Stimulated activated CD8-positive, alpha-beta memory T cell treated with anti-CD3 and anti-CD28 coated beads, Interleukin-7, amount 100 ng/mL, for 24 hours (primary cell): ENCODE measurements around the gene SYT17.

ENCODE experiments used
- DNase-seq: peaks from one replicate; pipeline ENCODE4 v3.0.0-alpha.2; 2020; ENCODE audit warnings: low read depth

SYT17 gene, protein sequence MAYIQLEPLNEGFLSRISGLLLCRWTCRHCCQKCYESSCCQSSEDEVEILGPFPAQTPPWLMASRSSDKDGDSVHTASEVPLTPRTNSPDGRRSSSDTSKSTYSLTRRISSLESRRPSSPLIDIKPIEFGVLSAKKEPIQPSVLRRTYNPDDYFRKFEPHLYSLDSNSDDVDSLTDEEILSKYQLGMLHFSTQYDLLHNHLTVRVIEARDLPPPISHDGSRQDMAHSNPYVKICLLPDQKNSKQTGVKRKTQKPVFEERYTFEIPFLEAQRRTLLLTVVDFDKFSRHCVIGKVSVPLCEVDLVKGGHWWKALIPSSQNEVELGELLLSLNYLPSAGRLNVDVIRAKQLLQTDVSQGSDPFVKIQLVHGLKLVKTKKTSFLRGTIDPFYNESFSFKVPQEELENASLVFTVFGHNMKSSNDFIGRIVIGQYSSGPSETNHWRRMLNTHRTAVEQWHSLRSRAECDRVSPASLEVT

DNA sequence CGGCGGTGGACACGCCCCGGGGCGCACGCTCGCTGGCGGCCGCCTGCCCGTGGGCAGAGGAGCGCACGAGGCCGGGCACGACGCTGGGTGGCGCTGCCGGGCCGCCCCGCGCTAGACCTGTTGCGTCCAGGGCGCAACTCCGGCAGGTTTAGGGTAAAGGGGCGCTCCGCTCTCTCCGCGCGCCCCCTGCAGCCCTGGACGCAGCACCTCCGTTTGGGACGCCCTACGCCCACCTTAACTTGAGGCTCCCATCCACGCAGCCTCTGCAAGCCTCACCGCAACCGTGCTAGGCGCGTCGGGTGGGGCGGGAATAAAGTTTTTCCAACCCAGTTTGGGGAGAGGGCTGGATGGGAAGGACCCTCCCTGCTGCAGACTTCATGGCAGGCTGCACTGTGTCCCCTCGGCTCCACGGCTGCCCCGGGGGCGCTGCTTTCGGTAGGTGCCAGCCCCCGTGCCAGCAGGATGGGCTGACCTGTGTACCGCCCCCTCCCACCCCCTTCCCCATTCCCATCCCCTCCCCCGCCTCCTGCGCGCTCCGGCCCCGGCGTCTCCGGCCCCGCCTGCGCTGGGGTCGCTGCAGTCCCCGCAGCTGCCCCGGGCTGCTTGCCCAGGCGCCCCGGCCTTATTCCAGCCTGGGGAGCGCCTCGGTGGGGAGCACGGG is at the start of gene SYT17:
TSS of gene SYT17 (plus strand) at position 531 of the 661 bp plus-strand sequence. CDS start 407 bp downstream, outside the sequence.
- peak; percentile 3 for DNase-seq

DNA sequence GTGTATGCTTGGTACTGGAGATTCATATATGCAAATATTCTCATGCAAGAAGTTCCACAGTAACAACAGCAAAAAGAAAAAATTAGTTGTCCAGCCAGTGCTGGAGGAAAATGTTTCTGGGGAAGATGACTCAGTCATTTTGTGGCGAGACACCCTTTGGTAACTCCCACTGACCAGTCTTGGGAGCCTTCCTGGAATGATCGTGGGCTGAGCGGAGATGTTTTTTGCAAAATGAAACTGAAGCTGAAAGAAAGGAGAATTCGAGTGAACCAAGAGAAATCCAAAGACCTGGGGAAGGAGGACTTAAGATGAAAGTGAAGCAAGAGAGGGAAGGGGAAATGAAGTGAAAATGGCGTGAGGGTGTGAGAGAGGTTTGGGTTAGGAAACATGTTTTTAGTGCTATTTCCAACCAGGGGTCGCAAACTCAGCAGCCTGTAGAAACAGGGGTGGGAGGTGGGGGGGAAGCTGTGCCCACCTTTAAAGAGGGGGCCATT is 49.1 kb upstream of the SYT17 start:
- no peak for DNase-seq

GRCh38 chr16:19119564-19119963 is 48.5 kb upstream of the SYT17 start:
- DNase-seq, result no peak

GRCh38 chr16:19123535-19124178 is 44.4 kb upstream of the SYT17 start:
- no peak for DNase-seq

DNA sequence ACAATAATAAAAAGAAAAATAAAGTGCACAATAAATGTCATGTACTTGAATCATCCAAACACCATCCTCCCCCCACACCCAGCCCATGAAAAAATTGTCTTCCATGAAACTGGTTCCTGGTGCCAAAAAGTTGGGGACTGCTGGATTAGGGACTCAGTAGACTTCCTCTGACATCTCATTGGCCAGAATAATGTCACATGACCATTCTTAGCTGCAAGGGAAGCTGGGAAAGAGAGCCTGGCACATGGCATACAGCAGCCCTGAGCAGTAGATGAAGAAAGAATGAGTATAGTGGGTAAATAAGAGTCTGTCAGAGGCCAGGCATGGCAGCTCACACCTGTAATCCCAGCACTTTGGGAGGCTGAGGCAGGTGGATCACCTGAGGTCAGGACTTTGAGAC is 41.7 kb upstream of the SYT17 start:
- DNase-seq, result no peak

- no peak for DNase-seq
Measured at GRCh38 chr16:19127205-19127604, 40.8 kb upstream of the SYT17 start.

GRCh38 chr16:19127674-19128131 is 40.3 kb upstream of the SYT17 start:
- DNase-seq, result no peak

- no peak for DNase-seq
Measured at GRCh38 chr16:19128454-19129200, 39.4 kb upstream of the SYT17 start.

- DNase-seq, result no peak
Measured at GRCh38 chr16:19130385-19130784, 37.7 kb upstream of the SYT17 start.

DNA sequence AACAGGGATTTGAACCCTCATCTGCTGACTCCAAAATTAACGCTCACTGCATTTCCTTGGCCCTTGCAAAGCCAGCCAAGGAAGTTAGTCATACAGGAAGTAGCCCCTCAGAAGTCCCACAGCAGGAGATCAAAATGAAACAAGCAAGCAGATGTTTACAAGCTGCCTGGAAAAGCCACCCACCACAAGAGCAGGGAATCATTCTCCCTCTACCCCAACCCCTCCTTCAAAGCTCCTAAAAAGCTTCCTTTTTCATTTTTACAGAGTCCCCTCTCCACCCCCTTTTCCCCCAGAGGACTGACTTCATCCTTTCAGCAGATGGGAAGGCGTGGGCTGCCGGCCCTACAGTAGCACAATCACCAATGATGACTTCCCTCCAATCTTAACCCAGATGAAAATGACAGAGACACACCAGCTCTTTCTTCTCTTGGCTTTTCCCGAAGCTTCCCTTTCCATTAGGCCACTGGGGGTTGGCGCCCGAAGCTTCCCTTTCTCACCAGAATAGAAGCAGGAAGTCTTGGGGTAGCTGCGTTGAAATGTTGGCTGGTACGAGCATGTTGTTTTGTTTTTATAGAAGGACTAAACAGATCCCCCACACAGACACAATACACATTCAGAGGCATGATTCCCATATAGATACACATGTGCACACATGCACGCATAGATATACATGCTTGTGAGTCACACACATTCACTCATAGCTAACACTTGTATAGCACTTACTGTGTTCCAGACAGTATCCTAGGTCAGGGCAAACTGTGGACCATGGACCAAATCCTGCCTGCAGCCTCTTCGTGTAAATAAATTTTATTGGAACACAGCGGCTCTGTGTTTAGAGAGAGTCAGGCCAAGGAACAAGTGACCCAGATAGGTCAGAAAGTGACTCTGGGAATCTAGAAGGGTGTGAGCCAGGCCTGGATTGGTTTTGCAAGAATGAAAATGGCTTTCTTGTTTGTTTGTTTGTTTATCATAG is 36.9 kb upstream of the SYT17 start:
- DNase-seq, result no peak

- DNase-seq, result no peak
Measured at GRCh38 chr16:19131825-19132218, 36.2 kb upstream of the SYT17 start.

- no peak for DNase-seq
Measured at GRCh38 chr16:19132255-19132654, 35.8 kb upstream of the SYT17 start.

DNA sequence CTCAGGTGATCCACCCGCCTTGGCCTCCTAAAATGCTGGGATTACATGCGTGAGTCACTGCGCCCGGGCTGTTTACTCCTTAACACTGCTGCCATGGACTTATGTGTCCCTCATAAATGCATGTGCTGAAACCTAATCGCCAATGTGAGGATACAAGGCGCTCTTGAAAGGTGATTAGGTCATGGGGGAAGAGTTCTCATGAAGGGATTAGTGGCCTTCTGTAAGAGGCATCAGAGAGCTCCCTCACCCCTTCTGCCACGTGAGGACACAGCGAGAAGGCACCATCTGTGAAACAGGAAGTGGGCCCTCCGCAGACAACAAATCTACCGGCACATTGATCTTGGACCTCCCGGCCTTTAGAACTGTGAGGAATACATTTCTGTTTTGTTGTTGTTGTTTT is 35.1 kb upstream of the SYT17 start:
- DNase-seq, result no peak

- DNase-seq, result no peak
Measured at GRCh38 chr16:19133600-19133999, 34.4 kb upstream of the SYT17 start.

DNA sequence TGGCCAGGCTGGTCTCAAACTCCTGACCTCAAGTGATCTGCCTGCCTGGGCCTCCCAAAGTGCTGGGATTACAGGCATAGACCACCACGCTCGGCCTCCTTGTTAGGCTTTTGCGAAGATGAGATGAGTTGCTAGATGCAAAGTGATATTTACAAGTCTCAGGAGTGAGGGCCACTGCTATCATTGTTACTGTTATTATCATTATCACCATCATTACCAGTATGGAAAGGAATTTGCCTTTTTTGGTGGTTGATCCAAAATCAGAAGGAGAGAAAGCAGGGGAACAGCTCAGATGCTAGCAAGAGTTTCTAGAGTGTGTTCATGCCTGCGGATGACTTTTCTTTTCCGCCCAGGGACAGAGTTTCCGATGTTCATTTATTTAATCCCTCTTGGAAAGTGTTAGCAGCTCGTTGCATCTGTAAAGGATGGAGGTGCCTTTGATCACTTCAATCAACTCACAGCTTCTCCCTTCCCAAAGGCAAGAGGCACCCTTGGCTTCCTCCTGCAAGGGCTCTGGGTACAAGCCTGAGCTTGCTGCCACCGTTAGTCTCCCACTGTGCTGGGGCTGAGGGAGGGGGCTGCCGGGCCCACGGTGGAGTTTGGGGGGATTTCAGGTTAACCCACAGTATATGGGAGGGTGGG is 32.7 kb upstream of the SYT17 start:
- no peak for DNase-seq

- no peak for DNase-seq
Measured at GRCh38 chr16:19135896-19136438, 32.1 kb upstream of the SYT17 start.

DNA sequence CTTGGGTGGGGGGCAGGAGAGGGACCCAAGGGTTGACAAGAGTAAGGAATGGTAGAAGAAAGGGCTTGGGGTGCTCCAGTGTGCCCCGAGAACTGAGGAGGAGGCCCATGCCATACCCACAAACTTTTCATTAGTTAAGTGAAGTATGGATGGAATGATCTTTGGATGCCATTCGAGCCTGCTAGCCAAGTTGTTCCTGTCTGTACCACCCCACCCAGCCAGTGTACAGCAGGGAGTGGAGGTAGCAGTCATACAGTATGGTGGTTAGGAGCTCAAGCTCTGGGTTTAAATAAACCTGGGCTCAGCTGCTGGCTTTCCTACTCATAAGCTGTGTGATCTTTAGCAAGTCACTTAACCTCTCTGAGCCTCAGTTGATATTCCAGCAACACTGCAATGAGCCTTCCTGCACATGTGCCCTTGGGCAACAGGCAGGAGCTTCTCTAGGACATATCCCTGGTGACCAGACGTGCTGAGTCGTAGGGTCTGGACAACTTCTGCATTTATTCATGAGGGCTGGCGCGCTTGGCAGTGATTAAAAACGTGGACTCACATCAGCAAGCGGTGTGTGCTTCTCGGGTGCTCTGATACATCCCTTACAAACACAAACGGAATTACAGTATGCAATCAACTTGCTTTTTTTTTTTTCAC is 31.4 kb upstream of the SYT17 start:
- DNase-seq, result no peak

DNA sequence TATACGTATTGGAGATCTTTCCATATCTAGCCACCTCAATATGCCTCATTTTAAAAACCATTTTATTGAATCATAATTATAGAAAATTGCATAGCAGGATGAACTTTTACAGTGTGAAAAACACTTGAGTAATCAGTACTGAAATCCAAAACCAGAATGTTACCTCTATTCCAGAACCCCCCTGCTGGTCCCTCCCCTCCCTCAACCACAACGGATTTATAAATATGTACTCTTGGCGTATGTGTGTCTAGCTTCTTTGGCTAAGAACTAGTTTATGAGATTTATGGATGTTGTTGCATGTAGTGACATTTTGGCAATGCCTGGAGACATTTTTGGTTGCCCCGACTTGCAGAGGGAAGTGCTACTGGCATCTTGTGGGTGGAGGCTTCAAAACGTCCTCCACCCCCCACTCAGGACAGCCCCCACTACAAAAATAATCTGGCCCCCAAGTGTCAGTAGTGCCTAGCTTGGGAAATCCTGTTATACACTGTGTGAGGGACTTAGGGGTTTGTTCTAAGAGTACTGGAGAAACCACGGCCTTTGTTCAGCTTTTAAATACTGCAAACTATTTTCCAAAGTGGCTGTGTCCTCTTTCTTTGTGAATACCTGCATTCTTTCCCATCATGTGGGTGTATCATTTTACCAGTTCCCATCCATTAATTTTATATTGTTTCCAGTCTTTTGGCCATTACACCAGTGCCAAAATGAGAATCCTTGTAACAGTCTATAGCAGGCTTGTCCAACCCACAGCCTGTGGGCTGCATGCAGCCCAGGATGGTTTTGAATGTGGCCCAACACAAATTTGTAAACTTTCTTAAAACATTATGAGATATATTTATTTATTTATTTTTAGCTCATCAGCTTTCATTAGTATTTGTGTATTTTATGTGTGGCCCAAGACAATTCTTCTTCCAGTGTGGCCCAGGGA is 30.6 kb upstream of the SYT17 start:
- no peak for DNase-seq
